Prostate gland (tissue), 2 donors: Measurements from ENCODE around the gene GALNS. TPM values are rescaled to one million over a fixed set of nuclear protein-coding genes. Genes with fewer than 3 reads are reported as not detected.

ENCODE experiments used
- DNase-seq: peaks from one replicate; pipeline ENCODE4 v3.0.0-alpha.2; 2019; ENCODE audit warnings: low spot score
- H3K27ac ChIP-seq, 2 donors: fragments of 200-600 bp; sonication (generic); 2 replicates each; pipeline ENCODE4 v1.5.1; 2017 to 2019
- H3K27me3 ChIP-seq: fragments of 200-600 bp; sonication (generic); replicated peaks from 2 replicates; pipeline ENCODE4 v1.5.1; 2019; ENCODE audit not compliant: insufficient read depth
- H3K36me3 ChIP-seq, 2 donors: fragments of 200-600 bp; sonication (generic); 1 replicate in 1 of 2; 2 replicates in 1 of 2; pipeline versions ENCODE4 v1.5.1 to v1.8.1; 2017 to 2019
- H3K4me1 ChIP-seq: fragments of 200-600 bp; sonication (generic); replicated peaks from 2 replicates; pipeline ENCODE4 v1.5.1; 2019
- H3K4me3 ChIP-seq, 2 donors: fragments of 200-600 bp; sonication (generic); 2 replicates each; pipeline ENCODE4 v1.5.1; 2017 to 2019
- H3K9me3 ChIP-seq: fragments of 200-600 bp; sonication (generic); 2 replicates; pipeline ENCODE4 v1.5.1; 2017
- POLR2A ChIP-seq: fragments of 450-650 bp; IDR thresholded peaks from one replicate; pipeline ENCODE4 v1.6.1; 2016; ENCODE audit warnings: antibody characterized with exemption, mild to moderate bottlenecking
- POLR2AphosphoS5 ChIP-seq: sonication (generic); formaldehyde crosslinking; IDR thresholded peaks from one replicate; pipeline ENCODE4 v1.6.1; 2017; ENCODE audit warnings: antibody characterized with exemption
- WGBS: methylation state at CpG from one replicate; pipeline ENCODE4 v1.1.5; 2018; 5-methylcytosine and 5-hydroxymethylcytosine counted together
- intact Hi-C: fragments of 100-400 bp; cut with DNase I; formaldehyde crosslinking; loops from one replicate; pipeline ENCODE4 v1.14.2; 2022
- total RNA-seq, 2 donors: library from RNA; depleted of rRNA; stranded (reverse); fragments of >200 nt; gene quantifications; one replicate each; pipeline ENCODE4 v1.1.0, GENCODE V29; 2016
- TF ChIP-seq, protein P1 (sequence below), 4 experiments: fragments of 200-600 bp in 2 of 4; fragments of 450-650 bp in 2 of 4; sonication (generic) in 2 of 4; IDR thresholded peaks; 1 replicate in 3 of 4; 2 replicates in 1 of 4; pipeline ENCODE4 v1.5.1; 2016 to 2019; ENCODE audit warnings: antibody characterized with exemption in 4 of 4, mild to moderate bottlenecking in 2 of 4, moderate library complexity in 2 of 4

Gene GALNS
- total RNA-seq, 2 donors from 2014 or later: 20.4 to 75.1 TPM

DNA sequence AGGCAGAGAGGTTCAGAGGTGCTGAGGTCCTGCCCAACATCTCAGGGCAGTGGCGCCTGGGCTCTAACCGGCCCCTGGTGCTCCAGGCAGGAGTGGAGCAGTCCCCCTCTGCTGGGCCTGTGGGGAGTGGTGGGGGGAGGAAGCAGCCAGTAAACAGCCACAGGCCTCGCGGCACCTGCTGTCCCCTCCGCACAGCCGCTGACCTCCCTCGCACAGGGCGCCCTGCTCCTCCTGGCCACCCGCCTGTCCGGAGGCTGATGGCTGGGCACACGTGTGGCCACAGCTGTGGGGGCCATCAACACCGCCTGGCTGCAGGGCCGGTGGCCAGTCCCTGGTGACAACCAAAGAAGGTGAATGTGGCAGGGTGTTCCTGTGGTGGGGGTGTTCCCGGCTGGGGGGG is 46.5 kb upstream of the GALNS start:
- H3K4me1 ChIP-seq: no peaks in the 10 kb centered on the region
- intact Hi-C loops: no loop called here
- DNase-seq: no peak

DNA sequence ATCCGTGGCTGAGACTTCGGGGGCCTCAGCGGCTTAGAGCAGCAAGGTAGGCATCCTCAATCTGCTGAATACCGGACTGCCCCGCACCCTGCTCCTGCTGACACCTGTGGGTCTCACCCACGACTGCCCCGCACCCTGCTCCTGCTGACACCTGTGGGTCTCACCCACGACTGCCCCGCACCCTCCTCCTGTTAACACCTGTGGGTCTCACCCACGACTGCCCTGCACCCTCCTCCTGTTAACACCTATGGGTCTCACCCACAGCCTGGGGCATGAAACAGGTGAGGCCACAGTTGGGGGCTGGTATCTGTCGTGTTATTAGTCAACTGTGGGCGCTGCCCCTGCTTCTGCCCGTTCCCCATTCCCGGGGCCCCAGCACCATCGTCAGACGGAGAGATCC is 46.0 kb upstream of the GALNS start:
- DNase-seq: no peak
- no peak for TF ChIP-seq POLR2A
- TF ChIP-seq, protein P1, sequence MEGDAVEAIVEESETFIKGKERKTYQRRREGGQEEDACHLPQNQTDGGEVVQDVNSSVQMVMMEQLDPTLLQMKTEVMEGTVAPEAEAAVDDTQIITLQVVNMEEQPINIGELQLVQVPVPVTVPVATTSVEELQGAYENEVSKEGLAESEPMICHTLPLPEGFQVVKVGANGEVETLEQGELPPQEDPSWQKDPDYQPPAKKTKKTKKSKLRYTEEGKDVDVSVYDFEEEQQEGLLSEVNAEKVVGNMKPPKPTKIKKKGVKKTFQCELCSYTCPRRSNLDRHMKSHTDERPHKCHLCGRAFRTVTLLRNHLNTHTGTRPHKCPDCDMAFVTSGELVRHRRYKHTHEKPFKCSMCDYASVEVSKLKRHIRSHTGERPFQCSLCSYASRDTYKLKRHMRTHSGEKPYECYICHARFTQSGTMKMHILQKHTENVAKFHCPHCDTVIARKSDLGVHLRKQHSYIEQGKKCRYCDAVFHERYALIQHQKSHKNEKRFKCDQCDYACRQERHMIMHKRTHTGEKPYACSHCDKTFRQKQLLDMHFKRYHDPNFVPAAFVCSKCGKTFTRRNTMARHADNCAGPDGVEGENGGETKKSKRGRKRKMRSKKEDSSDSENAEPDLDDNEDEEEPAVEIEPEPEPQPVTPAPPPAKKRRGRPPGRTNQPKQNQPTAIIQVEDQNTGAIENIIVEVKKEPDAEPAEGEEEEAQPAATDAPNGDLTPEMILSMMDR (IDR thresholded peaks at IDR 0.05): no peak
- no peak for TF ChIP-seq POLR2AphosphoS5
- no peaks in the 10 kb centered on the region for H3K4me1 ChIP-seq
- intact Hi-C loops: no loop called here
- H3K27me3 ChIP-seq: no peaks in the 10 kb centered on the region
- no peaks in the 10 kb centered on the region for H3K9me3 ChIP-seq
- WGBS: 80% methylated on average over 16 of the region's 16 CpGs
- H3K36me3 ChIP-seq: no peaks in the 10 kb centered on the region
- no peak overlapping the region for H3K27ac ChIP-seq
- H3K4me3 ChIP-seq: no peak overlapping the region

More for the DNA sequence above, 46.5 kb upstream of the GALNS start:
- H3K27ac ChIP-seq: no peak overlapping the region
- H3K9me3 ChIP-seq: no peaks in the 10 kb centered on the region
- no peak overlapping the region for H3K4me3 ChIP-seq
- no peaks in the 10 kb centered on the region for H3K36me3 ChIP-seq
- TF ChIP-seq POLR2AphosphoS5 (no peak), POLR2A (no peak)
- TF ChIP-seq, protein P1 (IDR thresholded peaks at IDR 0.05): no peak
- H3K27me3 ChIP-seq: no peaks in the 10 kb centered on the region
- WGBS: 79% methylated on average over 14 of the region's 14 CpGs

DNA sequence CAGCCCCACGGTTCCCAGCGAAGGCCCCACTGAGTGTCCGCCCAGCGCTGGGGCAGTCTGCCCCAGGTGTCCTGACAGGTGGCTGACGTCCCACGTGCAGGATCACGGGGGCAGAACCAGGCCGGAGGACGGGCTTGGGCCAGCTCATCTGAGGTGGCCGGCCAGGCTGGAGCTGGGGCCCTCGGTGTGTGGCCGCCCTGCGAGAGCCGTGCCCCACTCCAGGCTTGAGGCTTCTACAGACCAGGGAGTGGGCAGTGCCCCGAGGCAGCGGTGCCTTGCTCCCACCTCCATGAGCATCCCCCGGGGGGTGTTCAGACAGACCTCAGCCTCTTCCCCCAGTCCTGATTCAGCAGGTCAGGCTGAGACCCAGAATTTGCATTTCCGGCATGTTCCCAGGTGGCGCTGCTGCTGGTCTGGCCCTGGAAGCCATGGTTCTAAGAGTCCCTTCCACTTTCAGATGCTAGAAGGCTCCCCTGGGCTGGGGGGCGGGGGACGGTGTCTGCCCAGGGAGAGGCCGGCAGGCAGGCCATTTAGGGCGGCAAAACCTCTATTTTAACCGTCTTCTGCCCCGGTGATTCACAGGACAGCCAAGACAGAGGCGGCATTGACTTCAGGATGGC is 45.1 kb upstream of the GALNS start:
- H3K27ac ChIP-seq: no peak overlapping the region
- no peaks in the 10 kb centered on the region for H3K9me3 ChIP-seq
- TF ChIP-seq POLR2A: no peak
- no peaks in the 10 kb centered on the region for H3K4me1 ChIP-seq
- no peaks in the 10 kb centered on the region for H3K27me3 ChIP-seq
- no peak overlapping the region for H3K4me3 ChIP-seq
- H3K36me3 ChIP-seq: no peaks in the 10 kb centered on the region
- DNase-seq: no peak
- WGBS: 89% methylated on average over 26 of the region's 26 CpGs
- intact Hi-C loops: no loop called here

DNA sequence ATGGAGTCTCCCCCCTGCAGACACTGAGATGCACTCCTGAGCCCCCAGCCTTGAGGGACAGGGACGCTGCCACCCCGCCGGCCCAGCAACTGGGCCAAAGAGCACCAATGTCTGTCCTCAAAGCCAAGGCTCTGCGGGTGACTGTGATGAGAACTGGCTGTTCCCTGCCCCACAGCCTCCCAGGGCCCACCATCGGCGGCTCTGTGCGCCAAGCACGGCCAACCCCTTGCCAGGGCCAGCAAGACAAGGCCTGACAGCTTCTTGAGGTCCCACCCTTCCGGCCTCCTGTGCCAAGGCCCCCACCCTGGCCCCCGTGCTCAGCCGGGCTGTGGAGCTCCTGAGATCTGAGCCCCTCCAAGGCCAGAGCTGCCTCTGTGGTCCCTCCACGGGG is 43.9 kb upstream of the GALNS start:
- Histone ChIP-seq H3K36me3 (no peaks in the 10 kb centered on the region), H3K4me1 (no peaks in the 10 kb centered on the region), H3K9me3 (no peaks in the 10 kb centered on the region), H3K27me3 (no peaks in the 10 kb centered on the region), H3K4me3 (no peak overlapping the region), H3K27ac (no peak overlapping the region)
- WGBS: 70% methylated on average over 12 of the region's 12 CpGs
- intact Hi-C loops: no loop called here
- DNase-seq: no peak
- TF ChIP-seq POLR2AphosphoS5 (no peak), POLR2A (no peak)
- TF ChIP-seq, protein P1 (IDR thresholded peaks at IDR 0.05): no peak

DNA sequence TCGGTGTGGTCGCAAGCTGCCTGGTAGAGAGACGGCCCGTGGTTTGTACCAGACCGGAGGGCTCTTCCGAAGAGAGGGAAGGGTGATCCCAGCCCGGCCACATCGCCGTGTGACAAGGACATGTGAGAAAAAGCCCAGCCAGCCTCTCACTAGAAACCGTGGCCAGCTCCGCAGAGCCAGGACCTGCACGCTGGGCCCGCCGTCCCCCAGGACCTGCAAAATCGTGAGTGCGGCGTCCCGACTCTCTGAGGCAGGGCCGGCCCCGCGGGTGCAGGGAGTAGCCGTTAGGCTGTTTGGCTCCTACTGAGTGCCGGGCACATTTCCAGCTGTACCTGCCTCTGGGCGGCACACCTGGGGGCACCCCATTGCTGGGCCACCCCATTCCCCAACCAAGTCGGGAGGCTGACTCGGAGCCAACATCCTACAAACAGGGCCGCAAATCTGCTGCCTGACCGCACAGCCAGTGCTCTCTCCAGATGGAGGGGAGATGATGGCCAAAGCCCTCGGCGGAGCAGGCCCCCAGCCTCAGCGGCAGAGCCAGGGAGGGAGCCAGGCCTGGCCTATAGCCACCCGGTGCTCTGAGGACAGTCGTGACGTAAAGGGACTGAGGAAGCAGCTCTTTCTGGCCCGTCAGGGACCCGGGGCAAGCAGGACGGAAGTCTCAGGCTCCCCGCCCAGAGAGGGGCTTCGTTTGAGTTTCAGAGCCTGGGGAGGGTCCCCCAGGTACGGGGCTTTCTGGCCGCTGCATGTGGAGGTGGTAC is 43.3 kb upstream of the GALNS start:
- Histone ChIP-seq H3K36me3 (no peaks in the 10 kb centered on the region), H3K4me3 (no peak overlapping the region), H3K4me1 (no peaks in the 10 kb centered on the region), H3K9me3 (no peaks in the 10 kb centered on the region), H3K27ac (no peak overlapping the region), H3K27me3 (no peaks in the 10 kb centered on the region)
- intact Hi-C loops: no loop called here
- TF ChIP-seq POLR2AphosphoS5 (no peak), POLR2A (no peak)
- TF ChIP-seq, protein P1 (IDR thresholded peaks at IDR 0.05): no peak
- WGBS: 74% methylated on average over 37 of the region's 41 CpGs
- no peak for DNase-seq
